PC-3 (cell line): ENCODE data around the gene RAP1GAP.

Source experiments
- EZH2 ChIP-seq: fragments of 300-600 bp; sonication (generic); IDR thresholded peaks from one replicate; pipeline ENCODE4 v1.6.1; 2017; ENCODE audit warnings: antibody characterized with exemption, mild to moderate bottlenecking, low read length; ENCODE audit not compliant: unreplicated experiment
- EZH2phosphoT487 ChIP-seq: fragments of 300-600 bp; sonication (generic); IDR thresholded peaks from 2 replicates; pipeline ENCODE4 v1.6.1; 2018; ENCODE audit warnings: mild to moderate bottlenecking, antibody characterized with exemption, low read length, borderline replicate concordance
- TF ChIP-seq, protein P1 (sequence below): fragments of 300-600 bp; sonication (generic); conservative IDR thresholded peaks from 2 replicates; pipeline ENCODE4 v1.5.1; 2017; ENCODE audit warnings: antibody characterized with exemption, low read depth, mild to moderate bottlenecking, low read length

DNA sequence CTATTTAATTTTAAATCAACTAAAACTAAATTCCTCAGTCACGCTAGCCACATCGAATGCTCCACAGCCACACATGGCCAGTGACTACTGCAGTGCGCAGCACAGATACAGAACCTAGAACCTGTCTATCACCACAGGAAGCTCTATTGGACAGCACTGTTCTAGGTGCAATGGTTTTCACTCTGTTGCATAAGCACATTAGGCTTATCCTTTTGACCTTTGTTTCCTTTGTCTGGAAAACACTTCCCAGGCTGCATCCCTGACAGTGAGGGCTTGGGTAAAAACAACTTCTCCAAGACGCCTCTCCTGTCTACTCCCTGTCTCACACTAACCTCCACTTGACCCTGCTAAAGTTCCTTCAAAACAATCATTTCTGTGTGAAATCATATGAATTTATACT, 33.6 kb upstream of the RAP1GAP start:
- TF ChIP-seq, protein P1, sequence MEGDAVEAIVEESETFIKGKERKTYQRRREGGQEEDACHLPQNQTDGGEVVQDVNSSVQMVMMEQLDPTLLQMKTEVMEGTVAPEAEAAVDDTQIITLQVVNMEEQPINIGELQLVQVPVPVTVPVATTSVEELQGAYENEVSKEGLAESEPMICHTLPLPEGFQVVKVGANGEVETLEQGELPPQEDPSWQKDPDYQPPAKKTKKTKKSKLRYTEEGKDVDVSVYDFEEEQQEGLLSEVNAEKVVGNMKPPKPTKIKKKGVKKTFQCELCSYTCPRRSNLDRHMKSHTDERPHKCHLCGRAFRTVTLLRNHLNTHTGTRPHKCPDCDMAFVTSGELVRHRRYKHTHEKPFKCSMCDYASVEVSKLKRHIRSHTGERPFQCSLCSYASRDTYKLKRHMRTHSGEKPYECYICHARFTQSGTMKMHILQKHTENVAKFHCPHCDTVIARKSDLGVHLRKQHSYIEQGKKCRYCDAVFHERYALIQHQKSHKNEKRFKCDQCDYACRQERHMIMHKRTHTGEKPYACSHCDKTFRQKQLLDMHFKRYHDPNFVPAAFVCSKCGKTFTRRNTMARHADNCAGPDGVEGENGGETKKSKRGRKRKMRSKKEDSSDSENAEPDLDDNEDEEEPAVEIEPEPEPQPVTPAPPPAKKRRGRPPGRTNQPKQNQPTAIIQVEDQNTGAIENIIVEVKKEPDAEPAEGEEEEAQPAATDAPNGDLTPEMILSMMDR = no peak
- no peak for TF ChIP-seq EZH2
- no peak for TF ChIP-seq EZH2phosphoT487
